HG02798 (cell line): ENCODE data around the gene OBSCN.

Experiments
- ATAC-seq: cut with Tn5 transposase; IDR thresholded peaks from one replicate; pipeline ENCODE4 v1.9.1; 2021; ENCODE audit warnings: mild to moderate bottlenecking; ENCODE audit not compliant: unreplicated experiment, poor library complexity

OBSCN gene

GRCh38 chr1:228337031-228337564 lies 129.3 kb downstream of the OBSCN start:
- ATAC-seq, result no peak

GRCh38 chr1:228337711-228338520 lies 130.1 kb downstream of the OBSCN start:
- ATAC-seq, result no peak

GRCh38 chr1:228338521-228339051 lies 130.7 kb downstream of the OBSCN start:
- no peak for ATAC-seq

GRCh38 chr1:228339059-228339704 lies 131.3 kb downstream of the OBSCN start:
- no peak for ATAC-seq

GRCh38 chr1:228339766-228340685 lies 132.2 kb downstream of the OBSCN start:
- ATAC-seq, result no peak

GRCh38 chr1:228340686-228341449 lies 133.0 kb downstream of the OBSCN start:
- ATAC-seq, result no peak

- ATAC-seq, result no peak
Measured at GRCh38 chr1:228341450-228341813, 133.6 kb downstream of the OBSCN start.

- no peak for ATAC-seq
Measured at GRCh38 chr1:228341814-228342626, 134.2 kb downstream of the OBSCN start.

- no peak for ATAC-seq
Measured at GRCh38 chr1:228342627-228343190, 134.9 kb downstream of the OBSCN start.

- ATAC-seq, result no peak
Measured at GRCh38 chr1:228343191-228343661, 135.4 kb downstream of the OBSCN start.

GRCh38 chr1:228344631-228345072 lies 136.8 kb downstream of the OBSCN start:
- ATAC-seq, result no peak

- no peak for ATAC-seq
Measured at GRCh38 chr1:228345201-228345930, 137.5 kb downstream of the OBSCN start.

GRCh38 chr1:228346731-228347130 lies 138.9 kb downstream of the OBSCN start:
- ATAC-seq, result no peak

GRCh38 chr1:228347181-228347580 lies 139.3 kb downstream of the OBSCN start:
- no peak for ATAC-seq

- ATAC-seq, result no peak
Measured at GRCh38 chr1:228348708-228349467, 141.0 kb downstream of the OBSCN start.

- ATAC-seq, result no peak
Measured at GRCh38 chr1:228349701-228350171, 141.9 kb downstream of the OBSCN start.
